Fibroblast of mammary gland (primary cell): ENCODE results near the gene HIVEP3.

Experiments
- DNase-seq: peaks from one replicate; pipeline ENCODE4 v3.0.0-alpha.2; 2010; ENCODE audit warnings: low read depth
- H3K4me3 ChIP-seq: 2 replicates; pipeline ENCODE4 v1.5.1; 2011; ENCODE audit warnings: low read depth, mild to moderate bottlenecking, low read length, moderate library complexity; ENCODE audit not compliant: control insufficient read depth
- TF ChIP-seq, protein P1 (sequence below): conservative IDR thresholded peaks from 2 replicates; pipeline ENCODE4 v1.5.1; 2011; ENCODE audit warnings: low read depth, low read length, inconsistent platforms; ENCODE audit not compliant: control insufficient read depth, insufficient read depth

The HIVEP3 gene

GRCh38 chr1:41568204-41568603 lies 350.5 kb downstream of the HIVEP3 start:
- TF ChIP-seq, protein P1, sequence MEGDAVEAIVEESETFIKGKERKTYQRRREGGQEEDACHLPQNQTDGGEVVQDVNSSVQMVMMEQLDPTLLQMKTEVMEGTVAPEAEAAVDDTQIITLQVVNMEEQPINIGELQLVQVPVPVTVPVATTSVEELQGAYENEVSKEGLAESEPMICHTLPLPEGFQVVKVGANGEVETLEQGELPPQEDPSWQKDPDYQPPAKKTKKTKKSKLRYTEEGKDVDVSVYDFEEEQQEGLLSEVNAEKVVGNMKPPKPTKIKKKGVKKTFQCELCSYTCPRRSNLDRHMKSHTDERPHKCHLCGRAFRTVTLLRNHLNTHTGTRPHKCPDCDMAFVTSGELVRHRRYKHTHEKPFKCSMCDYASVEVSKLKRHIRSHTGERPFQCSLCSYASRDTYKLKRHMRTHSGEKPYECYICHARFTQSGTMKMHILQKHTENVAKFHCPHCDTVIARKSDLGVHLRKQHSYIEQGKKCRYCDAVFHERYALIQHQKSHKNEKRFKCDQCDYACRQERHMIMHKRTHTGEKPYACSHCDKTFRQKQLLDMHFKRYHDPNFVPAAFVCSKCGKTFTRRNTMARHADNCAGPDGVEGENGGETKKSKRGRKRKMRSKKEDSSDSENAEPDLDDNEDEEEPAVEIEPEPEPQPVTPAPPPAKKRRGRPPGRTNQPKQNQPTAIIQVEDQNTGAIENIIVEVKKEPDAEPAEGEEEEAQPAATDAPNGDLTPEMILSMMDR, result no peak
- no peak overlapping the region for H3K4me3 ChIP-seq
- no peak for DNase-seq

DNA sequence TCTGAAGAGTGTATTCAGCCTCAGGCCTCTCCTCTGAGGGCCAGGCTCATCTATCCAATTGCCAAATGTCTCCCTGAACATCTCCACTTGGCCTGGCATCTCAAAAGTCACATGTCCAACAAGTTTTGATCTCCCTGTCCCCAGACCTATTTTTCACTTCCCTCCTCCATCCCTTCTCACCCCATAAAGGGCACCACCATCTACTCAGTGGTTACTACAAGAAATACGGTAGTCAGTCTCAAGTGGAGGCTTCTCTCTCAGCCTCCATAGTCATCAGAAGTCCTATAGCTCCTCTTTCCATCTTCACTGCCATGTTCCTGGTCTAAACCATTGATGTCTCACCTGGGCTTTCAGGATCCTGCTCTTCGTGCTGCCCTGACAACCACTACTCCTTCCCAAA lies 351.8 kb downstream of the HIVEP3 start:
- DNase-seq, result no peak
- TF ChIP-seq, protein P1, result no peak
- no peak overlapping the region for H3K4me3 ChIP-seq

- TF ChIP-seq, protein P1, result no peak
- DNase-seq, result no peak
- H3K4me3 ChIP-seq, result no peak overlapping the region
These were observed 352.3 kb downstream of the HIVEP3 start for GRCh38 chr1:41566274-41566885.

GRCh38 chr1:41564741-41565475 lies 353.8 kb downstream of the HIVEP3 start:
- DNase-seq, result no peak
- H3K4me3 ChIP-seq, result no peak overlapping the region
- TF ChIP-seq, protein P1, result no peak

GRCh38 chr1:41562328-41562727 lies 356.4 kb downstream of the HIVEP3 start:
- no peak for DNase-seq
- H3K4me3 ChIP-seq, result no peak overlapping the region
- TF ChIP-seq, protein P1, result no peak

- TF ChIP-seq, protein P1, result no peak
- no peak overlapping the region for H3K4me3 ChIP-seq
- no peak for DNase-seq
These were observed 357.8 kb downstream of the HIVEP3 start for GRCh38 chr1:41560931-41561330.
